ENCODE results near the gene CHSY3. TPM values are rescaled to one million over a fixed set of nuclear protein-coding genes. Genes with fewer than 3 reads are reported as not detected.

The CHSY3 gene
- total RNA-seq, 1 donor from 2014 or later: 51.3 TPM

DNA sequence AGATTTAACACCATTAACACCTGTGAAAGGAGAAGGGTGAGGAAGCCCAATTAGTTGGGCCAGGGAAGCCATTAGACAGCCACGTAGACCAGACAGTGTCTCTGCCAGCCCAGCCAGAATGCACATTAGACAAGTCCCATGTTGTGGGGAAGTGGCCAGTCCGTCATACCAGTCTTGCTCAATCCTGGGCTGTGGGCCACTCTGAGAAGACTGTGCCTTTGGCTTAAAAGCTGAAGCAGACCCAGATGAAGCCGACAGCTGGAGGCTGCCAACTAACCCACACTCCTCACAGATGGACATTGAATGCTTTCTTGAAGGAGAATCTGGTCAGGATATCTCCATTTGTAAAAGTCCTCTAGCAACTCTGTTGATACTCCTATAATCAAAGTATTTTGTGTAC lies 128.5 kb downstream of the CHSY3 start:
- H3K27ac ChIP-seq: no peak overlapping the region
- H3K4me1 ChIP-seq: no peaks in the 10 kb centered on the region
- H3K9me3 ChIP-seq: no peaks in the 10 kb centered on the region
- H3K27me3 ChIP-seq: no peaks in the 10 kb centered on the region
- TF ChIP-seq, protein P1, sequence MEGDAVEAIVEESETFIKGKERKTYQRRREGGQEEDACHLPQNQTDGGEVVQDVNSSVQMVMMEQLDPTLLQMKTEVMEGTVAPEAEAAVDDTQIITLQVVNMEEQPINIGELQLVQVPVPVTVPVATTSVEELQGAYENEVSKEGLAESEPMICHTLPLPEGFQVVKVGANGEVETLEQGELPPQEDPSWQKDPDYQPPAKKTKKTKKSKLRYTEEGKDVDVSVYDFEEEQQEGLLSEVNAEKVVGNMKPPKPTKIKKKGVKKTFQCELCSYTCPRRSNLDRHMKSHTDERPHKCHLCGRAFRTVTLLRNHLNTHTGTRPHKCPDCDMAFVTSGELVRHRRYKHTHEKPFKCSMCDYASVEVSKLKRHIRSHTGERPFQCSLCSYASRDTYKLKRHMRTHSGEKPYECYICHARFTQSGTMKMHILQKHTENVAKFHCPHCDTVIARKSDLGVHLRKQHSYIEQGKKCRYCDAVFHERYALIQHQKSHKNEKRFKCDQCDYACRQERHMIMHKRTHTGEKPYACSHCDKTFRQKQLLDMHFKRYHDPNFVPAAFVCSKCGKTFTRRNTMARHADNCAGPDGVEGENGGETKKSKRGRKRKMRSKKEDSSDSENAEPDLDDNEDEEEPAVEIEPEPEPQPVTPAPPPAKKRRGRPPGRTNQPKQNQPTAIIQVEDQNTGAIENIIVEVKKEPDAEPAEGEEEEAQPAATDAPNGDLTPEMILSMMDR (IDR thresholded peaks at IDR 0.05): no peak
- H3K36me3 ChIP-seq: no peaks in the 10 kb centered on the region
- peak; percentile 8 to 76 for DNase-seq (ENCODE audit: low spot score in 2 of 2)
- intact Hi-C loops (cut with DNase I): no loop called here
- H3K4me3 ChIP-seq: no peak overlapping the region

DNA sequence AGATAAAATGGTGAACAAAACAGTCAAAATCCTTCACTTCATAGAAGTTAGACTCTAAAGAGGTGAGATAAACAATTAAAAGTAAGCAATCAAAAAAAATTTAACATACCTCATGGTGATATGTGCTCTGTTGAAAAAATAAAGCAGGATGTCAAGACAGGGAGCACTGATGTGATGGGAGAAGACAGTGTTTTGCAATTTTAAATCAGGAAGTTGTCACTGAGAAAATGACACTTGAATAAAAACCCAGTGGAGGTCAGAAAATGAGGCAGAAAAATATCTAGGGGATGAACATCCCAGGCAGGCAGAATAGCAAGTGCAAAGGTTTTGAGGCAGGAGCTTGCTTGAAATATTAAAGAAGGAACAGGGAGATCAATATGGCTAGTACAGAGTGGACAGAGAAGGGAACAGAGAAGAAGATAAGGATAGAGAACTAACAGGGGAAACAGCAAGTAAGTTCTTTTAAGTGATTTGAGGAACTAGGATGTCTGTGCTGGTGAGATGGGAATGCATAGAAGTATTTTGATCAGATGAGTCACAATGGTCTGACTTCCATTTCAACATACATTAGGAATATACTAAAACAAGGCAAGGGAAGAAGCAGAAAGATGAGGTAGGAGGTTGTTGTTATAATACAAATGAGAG lies 130.4 kb downstream of the CHSY3 start:
- H3K36me3 ChIP-seq: no peaks in the 10 kb centered on the region
- H3K9me3 ChIP-seq: no peaks in the 10 kb centered on the region
- H3K27ac ChIP-seq: no peak overlapping the region
- no peak for DNase-seq (ENCODE audit: low spot score in 2 of 2)
- H3K4me3 ChIP-seq: no peak overlapping the region
- TF ChIP-seq, protein P1 (IDR thresholded peaks at IDR 0.05): no peak
- no peaks in the 10 kb centered on the region for H3K27me3 ChIP-seq
- H3K4me1 ChIP-seq: no peaks in the 10 kb centered on the region
- intact Hi-C loops (cut with DNase I): no loop called here

DNA sequence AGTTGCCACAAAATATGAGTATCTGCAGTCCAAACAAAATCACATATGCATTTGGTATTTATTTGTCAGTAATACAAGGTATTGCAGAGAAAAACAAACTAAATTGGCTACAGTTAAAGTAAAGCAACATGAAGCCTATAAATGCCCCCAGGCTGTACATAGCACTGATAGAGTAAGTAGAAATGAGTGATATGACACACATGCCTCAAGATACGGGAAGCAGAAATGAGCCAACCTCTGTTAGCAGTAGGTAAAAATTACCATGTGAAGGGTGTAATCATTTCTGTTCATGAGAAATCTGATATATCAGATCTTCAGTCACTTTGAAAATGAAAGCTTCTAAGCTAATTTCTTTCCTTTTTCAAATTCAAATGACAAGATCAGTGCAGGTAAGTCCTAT lies 131.1 kb downstream of the CHSY3 start:
- H3K27me3 ChIP-seq: no peaks in the 10 kb centered on the region
- H3K36me3 ChIP-seq: no peaks in the 10 kb centered on the region
- TF ChIP-seq, protein P1 (IDR thresholded peaks at IDR 0.05): no peak
- intact Hi-C loops (cut with DNase I): no loop called here
- no peak for DNase-seq (ENCODE audit: low spot score in 2 of 2)
- H3K9me3 ChIP-seq: no peaks in the 10 kb centered on the region
- H3K4me3 ChIP-seq: no peak overlapping the region
- H3K4me1 ChIP-seq: no peaks in the 10 kb centered on the region
- no peak overlapping the region for H3K27ac ChIP-seq

DNA sequence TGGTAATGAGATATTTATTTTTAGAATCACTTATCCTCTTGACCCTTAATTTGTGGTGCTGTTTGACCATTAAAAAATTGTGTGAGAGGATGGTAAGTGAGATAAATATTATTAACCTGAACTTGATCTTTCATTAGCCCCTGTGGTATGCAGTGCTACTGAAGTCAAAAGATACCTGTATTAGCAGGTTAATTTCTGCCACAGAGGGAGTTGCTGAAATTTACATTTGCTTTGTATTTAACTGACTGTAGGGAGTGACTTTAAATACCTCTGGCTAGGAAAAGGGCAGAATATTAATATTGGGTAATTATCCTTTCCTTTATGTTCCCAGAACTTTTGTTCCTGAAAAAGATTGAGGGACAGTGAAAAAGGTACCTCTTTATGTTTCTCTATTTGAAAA lies 133.6 kb downstream of the CHSY3 start:
- TF ChIP-seq, protein P1 (IDR thresholded peaks at IDR 0.05): no peak
- Histone ChIP-seq H3K9me3 (no peaks in the 10 kb centered on the region), H3K27ac (no peak overlapping the region), H3K27me3 (no peaks in the 10 kb centered on the region), H3K4me3 (no peak overlapping the region), H3K36me3 (no peaks in the 10 kb centered on the region), H3K4me1 (no peaks in the 10 kb centered on the region)
- DNase-seq (ENCODE audit: low spot score in 2 of 2): no peak
- intact Hi-C loops (cut with DNase I): no loop called here

DNA sequence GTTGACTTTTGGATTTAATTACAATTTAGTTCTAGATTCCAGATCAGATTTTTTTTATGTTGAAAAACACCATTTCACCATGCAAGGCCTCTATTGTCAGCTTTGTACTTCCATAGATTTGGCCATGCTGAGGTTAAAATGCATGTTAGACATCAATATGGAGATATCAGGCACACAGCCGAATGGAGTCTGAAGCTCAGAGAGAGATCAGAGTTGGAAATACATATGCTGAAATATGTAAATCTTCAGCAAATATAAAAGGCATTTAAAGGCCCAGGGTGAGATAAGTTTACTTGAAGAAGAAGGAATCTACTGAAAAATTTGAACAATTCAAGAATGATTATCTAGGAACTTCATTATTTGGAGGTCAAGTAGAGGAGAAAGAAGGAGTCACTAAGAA lies 139.6 kb downstream of the CHSY3 start:
- no peaks in the 10 kb centered on the region for H3K4me1 ChIP-seq
- intact Hi-C loops (cut with DNase I): no loop called here
- H3K9me3 ChIP-seq: no peaks in the 10 kb centered on the region
- DNase-seq (ENCODE audit: low spot score in 2 of 2): no peak
- no peaks in the 10 kb centered on the region for H3K27me3 ChIP-seq
- no peaks in the 10 kb centered on the region for H3K36me3 ChIP-seq
- no peak overlapping the region for H3K4me3 ChIP-seq
- no peak overlapping the region for H3K27ac ChIP-seq
- TF ChIP-seq, protein P1 (IDR thresholded peaks at IDR 0.05): no peak

DNA sequence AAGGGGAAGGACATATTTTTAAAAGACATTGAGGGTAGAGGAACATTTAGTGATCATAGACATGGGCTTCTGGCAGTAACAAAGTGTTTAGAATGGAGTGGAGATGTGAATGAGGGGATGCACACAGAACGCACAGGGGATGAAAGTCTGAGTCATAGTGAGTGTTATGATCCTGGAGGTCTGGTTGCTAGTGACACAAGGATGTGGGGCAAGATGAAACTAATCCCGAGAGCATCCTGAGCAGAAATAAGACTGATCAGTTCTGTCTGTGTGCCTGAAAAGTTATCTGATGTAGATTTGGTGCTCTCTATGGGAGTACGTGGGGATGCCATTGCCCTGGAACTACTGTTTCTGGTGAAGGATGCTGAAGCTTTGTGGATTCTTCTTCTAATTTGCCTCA lies 141.1 kb downstream of the CHSY3 start:
- intact Hi-C loops (cut with DNase I): no loop called here
- H3K4me1 ChIP-seq: no peaks in the 10 kb centered on the region
- H3K4me3 ChIP-seq: no peak overlapping the region
- no peaks in the 10 kb centered on the region for H3K9me3 ChIP-seq
- no peaks in the 10 kb centered on the region for H3K36me3 ChIP-seq
- TF ChIP-seq, protein P1 (IDR thresholded peaks at IDR 0.05): no peak
- no peak for DNase-seq (ENCODE audit: low spot score in 2 of 2)
- H3K27me3 ChIP-seq: no peaks in the 10 kb centered on the region
- no peak overlapping the region for H3K27ac ChIP-seq
